HG02885 (cell line): ENCODE data around the gene FKBP9.
"Not testable (repeated sequence)": the region's sequence is repeated elsewhere in the genome, so short reads cannot be mapped to it uniquely, and the experiment has no call there.

ENCODE experiments used
- ATAC-seq: cut with Tn5 transposase; IDR thresholded peaks from one replicate; pipeline ENCODE4 v1.9.1; 2021; ENCODE audit warnings: mild to moderate bottlenecking; ENCODE audit not compliant: unreplicated experiment, poor library complexity

The FKBP9 gene, protein sequence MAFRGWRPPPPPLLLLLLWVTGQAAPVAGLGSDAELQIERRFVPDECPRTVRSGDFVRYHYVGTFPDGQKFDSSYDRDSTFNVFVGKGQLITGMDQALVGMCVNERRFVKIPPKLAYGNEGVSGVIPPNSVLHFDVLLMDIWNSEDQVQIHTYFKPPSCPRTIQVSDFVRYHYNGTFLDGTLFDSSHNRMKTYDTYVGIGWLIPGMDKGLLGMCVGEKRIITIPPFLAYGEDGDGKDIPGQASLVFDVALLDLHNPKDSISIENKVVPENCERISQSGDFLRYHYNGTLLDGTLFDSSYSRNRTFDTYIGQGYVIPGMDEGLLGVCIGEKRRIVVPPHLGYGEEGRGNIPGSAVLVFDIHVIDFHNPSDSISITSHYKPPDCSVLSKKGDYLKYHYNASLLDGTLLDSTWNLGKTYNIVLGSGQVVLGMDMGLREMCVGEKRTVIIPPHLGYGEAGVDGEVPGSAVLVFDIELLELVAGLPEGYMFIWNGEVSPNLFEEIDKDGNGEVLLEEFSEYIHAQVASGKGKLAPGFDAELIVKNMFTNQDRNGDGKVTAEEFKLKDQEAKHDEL

DNA sequence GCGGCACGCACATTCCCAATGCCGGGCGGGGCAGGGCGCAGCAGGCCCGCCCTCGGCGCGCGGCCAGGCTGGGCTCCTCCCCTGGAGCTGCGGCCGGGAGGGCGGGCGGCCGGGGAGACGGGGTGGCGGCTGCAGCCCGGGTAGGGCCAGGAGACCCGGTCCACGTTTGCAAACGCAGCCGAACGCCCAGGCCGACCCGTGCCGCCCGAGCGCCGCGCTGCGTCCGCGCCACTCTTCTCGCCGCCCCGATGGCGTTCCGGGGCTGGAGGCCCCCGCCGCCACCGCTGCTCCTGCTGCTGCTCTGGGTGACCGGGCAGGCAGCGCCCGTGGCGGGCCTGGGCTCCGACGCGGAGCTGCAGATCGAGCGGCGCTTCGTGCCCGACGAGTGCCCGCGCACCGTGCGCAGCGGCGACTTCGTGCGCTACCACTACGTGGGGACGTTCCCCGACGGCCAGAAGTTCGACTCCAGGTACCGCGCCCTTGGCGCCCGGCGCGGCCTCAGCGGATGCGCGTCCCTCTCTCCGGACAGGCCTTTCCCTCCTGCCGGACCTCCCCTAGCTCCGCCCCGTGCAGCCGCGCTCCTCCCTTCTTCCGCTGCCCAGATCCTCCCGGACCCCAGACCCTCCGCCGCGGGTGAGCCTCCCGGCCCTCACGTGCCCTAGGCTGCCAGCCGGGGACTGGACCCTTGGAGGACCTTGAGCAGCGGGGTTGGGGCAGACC, at the start of gene FKBP9:
TSS of gene FKBP9 (plus strand) at position 115 of the 720 bp plus-strand sequence. CDS start at position 249, 134 bp downstream.
- peak; percentile 85 for ATAC-seq

DNA sequence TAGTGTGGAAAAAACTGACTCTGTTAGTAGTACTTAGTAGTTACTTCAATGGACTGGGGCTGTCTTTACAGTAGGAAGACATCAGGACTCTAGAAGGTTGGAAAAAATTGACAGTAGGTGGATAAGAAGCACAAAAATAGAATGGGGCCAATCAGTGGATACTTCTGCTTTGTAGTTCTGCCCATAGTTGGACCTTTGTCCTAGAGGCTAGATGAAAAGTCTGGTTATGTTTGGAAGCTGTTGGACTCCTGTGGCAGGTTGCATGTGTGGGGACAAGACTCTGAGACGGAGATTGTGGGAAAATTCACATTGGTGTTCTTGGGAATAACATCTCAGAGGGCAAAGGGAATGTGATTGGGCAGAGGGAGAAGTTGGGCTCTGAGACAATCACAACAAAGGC, 47.0 kb upstream of the FKBP9 start:
- no peak for ATAC-seq

DNA sequence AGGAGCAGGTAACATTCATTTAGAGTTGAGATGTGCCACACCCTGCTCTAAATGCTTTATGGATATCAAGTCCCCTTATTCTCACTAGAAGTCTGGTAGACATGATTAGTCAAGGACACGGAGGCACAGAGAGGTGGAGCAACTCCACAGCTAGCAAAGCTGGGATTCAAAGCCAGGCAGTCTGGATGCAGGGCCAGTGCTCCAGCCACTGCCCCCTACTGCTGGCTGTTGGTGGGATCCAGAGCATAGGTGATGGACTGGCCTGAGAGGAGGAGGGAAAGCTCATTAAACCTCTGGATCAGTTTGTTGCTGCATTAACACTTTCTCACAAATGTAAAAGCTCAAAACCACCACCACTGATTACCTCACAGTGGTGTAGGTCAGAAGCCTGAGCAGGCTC, 43.1 kb upstream of the FKBP9 start:
- ATAC-seq = no peak

DNA sequence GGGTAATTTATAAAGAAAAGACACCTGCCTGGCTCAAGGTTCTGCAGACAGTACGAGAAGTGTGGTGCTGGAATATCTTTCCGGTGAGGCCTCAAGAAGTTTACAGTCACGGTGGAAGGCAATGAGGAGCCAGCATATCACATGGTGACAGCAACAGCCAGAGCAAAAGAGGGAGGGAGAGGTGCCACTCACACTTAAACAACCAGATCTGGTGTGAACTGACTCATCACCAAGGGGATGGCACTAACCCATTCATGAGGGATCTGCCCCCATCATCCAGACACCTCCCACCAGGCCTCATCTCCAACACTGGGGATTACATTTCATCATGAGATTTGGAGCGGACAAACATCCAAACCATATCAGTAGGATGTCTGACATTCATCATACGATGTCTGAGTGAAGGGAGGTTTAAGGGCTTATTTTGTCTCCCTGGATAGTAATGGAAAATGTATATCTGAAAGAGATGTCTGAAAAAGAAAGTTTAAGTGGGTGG, 42.2 kb upstream of the FKBP9 start:
- no peak for ATAC-seq

DNA sequence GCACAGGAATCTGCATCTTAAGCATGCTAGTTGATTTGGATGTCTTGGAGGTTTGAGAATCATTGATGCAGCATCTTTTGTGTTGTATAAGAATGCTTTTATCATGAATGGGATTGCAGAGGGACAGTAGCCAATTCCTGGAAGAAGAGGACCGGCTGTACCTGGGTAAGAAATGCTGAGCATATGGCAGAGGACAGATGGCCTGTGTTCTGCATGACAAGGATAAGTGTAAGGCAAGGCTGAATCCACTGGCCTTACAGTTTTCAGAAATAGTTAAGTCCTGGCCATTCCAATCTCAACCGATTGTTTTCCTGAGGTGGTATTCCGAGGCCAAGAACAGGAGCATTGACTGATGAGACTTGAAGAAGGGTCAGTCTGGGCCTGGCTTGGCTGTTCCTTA, 41.2 kb upstream of the FKBP9 start:
- no peak for ATAC-seq

DNA sequence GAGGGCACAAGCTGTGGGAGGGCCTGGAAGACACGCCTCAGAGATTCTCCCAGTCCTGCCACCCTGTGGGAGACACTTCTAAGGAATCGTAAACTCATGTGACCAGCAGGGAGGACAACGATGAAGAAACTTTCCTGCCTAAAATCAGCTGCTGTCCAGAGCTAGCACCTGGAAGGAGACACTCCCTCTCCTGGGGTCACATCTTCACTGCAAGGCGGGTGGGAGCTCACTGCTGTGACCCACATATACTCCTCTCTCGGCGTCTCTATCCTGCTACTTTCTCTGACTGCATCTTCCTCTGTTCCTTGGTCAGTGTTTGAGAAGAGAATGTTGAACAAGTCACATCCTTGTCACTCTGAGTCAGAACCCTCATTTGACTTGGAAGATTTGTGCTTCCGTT, 40.2 kb upstream of the FKBP9 start:
- not testable (repeated sequence) for ATAC-seq

DNA sequence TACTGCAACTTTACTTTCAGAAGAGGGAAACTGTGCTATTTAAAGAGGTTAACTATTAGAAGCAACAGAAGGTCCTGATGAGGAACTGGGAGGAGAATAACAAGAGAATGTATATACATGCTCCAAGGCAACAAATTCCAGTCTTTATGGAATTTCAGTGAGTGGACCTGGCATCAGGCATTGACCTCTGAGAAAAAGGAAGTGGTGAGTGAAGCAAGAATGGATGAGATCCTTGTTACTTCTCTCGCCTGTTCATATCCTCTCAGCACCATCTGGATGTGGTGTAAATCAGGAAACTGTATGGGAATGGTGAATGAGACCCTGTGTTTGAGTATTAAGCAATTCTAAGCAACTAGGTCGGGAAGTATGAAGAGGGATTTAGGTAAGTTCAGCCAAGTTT, 35.3 kb upstream of the FKBP9 start:
- no peak for ATAC-seq

DNA sequence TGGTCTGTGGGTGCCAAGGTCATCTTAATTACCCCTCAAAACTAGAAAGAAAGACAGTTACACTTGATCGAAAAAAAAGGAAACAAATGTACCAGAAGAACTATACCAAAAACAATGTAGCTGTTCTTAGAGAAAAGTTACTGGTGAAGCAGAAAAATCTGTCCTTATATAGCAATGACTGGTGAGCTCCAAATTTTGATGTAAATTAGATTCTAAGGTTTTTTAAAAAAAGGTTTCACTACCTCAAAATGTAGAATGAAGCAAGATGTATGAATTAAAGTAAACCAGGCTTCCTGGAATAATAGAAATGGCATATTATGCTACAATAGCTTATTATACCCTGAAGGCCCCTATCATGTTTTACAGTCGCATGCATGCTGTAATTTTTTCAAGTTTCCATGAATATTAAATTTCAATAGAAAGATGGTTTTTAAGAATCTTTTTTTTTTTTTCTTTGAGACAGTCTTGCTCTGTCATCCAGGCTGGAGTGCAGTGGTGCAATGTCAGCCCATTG, 28.4 kb upstream of the FKBP9 start:
- no peak for ATAC-seq

DNA sequence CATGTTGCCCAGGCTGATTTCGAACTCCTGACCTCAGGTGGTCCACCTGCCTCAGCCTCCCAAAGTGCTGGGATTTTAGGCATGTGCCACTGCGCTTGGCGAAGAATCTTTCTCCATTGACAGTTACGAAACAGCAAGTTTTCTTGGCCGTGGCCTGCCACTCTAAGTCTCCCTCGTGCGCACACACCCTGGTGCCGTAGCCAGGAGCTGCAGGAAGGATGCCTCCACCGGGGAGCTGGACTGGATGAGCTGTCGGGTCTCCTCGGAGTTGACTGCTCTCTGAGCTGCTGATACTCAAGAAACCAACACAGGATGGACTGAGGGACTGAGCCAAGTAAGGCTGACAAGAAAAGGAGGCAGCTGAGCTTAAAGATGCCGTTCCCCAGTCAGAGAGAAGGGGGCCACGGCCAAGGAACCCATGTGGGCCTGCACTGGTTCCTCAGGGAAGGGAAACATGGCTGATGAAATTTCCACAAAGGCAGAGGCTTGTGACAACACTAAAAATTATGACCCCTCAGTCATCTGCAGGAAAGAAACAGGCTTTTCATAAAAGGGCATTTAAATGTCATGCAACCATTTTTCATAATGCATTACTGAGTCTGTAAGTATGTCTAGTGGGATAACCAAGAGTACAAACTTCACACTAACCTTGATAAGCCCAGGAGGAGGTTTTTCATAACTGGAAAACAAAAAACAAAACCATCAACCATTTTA, 27.7 kb upstream of the FKBP9 start:
- ATAC-seq = no peak

DNA sequence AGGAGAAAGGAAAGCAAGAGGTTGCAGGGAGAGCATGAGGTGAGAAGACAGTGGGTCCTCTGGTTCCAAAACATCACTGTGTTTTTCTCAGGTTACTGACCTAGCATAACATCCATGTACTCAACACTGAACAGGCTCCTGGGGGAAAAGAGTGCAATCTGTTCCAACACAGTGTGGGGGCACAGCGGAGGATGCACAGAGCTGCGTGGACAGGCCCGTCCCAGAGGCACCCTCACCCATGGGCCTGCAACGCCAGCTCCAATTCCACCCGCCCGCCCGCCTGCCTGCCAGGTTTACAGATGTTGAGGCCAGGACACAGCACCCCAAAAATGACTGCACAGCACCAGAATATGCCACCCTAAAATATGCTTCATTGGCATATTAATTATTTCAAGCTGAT, 26.9 kb upstream of the FKBP9 start:
- ATAC-seq = no peak

DNA sequence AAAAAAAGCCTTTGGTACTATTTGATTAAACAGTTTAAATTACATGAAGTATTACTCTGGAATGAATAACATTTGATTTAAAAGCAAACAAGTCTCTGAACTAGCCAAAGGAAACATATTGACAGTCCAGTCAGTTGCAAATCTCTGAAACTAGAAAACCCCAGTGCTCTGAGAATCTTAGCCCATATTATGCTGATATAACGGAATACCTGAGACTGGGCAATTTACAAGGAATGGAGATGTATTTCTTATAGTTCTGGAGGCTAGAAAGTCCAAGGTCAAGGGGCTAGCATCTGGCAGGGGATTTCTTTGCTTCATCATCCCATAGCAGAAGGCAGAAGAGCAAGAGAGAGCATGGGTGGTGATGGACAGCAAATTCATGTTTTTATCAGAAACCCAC, 21.7 kb upstream of the FKBP9 start:
- ATAC-seq = no peak

DNA sequence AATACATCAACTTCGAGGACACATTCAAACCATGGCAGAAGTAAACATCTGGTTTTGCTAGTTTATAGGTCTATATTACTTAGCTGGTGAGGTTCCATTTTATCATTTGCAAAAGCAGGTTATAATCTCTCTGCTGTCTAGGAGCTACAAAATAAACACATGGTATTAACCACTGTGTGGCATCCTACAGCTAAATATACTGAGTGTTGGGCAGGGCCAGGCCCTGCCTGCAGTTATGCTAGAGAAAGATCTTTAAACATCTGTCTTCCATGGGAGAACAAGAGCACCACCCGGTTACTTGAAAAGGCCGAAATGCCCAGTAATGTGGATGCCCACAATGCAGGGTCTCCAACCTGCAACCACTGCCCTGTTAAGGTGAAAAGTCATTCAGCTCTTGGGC, 20.6 kb upstream of the FKBP9 start:
- ATAC-seq = no peak

DNA sequence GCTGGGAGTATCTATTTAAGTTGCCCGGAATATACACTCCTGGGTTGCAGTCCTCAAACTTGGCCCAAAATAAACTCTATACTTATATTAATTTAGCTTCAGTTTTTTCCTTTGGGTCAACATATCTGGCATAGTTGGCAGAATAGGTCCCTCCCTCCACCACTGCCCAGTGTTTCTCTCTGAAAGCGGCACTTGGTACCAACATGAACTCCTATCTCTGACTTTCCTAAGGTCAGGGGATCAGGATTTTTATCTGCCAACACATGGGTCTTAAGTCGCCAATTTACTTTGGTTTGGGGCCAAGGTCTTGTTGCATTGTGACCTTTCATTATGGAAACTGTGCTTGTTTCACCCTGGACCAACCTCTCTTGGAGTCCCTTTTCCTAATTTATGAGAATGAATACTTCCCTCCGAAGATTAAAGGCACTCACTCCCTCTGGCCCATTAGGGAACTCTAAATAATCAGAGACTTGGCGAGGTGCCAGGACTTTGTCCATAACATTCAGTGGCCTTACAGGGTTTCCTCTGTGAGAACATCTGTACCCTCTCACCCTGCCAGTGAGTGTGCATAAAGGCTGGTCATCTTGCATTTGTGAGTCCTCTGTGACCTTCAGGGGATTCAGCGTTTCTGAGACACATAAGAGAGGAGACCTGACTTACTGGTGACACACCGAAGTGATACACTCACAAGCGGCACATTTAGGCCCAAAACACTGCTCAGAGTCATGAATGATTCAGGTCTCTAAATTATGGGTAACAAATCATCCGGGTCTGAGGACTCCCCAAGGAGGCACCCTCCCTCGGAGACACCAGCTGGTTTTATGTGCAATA, 19.7 kb upstream of the FKBP9 start:
- ATAC-seq = no peak

DNA sequence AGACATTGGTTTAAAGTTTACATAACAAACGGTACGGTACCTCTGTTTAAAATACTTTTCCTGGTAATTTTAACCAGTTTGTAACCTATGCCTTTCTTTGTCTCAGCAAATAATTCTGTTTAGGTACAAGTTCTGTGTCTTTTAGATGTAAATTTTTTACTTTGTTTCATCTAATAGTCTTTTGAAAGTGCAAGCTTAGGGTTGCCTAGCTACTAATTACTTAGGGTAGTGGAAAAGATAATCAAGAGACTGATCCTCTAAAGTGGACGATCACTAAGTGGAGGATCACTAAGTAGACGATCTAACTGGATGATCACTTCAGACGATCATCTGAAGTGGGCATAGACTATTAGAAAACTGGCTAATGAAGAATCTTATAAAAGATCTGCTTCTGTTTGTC, 16.1 kb upstream of the FKBP9 start:
- ATAC-seq = no peak

DNA sequence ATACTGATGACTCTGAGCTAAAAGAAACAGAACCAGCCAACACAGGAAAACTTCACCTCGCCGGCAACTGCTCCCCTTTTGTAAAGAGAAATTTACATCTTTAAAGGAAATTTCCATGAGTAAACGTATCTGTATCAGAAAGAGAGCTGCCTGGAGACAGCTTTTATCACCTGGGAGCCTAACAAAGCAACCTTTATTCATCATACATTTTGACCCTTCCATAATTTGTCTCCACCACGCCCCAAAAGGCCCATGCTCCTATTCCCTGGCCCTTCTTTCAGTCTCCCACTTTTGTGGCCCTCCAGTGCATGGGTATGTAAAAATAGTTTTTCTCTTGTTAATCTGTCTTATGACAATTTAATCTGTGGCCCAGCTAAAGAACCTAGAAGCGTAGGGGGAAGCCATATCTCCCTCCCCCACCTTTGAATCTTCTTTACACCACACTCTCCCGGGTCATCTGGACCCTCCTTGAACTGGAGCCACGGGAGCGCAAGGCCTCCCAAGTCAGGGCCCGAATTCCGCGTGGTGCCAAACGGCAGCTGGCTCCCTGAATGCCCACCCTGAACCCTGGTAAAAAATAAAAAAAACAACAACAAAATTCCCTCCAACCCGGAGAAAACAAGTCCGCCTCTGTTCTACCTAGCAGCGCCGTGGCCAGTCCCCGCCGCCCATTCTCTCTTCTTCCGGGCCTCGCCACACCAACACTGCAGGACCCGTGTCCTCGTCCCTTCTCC, 15.4 kb upstream of the FKBP9 start:
- ATAC-seq = peak; percentile 5

DNA sequence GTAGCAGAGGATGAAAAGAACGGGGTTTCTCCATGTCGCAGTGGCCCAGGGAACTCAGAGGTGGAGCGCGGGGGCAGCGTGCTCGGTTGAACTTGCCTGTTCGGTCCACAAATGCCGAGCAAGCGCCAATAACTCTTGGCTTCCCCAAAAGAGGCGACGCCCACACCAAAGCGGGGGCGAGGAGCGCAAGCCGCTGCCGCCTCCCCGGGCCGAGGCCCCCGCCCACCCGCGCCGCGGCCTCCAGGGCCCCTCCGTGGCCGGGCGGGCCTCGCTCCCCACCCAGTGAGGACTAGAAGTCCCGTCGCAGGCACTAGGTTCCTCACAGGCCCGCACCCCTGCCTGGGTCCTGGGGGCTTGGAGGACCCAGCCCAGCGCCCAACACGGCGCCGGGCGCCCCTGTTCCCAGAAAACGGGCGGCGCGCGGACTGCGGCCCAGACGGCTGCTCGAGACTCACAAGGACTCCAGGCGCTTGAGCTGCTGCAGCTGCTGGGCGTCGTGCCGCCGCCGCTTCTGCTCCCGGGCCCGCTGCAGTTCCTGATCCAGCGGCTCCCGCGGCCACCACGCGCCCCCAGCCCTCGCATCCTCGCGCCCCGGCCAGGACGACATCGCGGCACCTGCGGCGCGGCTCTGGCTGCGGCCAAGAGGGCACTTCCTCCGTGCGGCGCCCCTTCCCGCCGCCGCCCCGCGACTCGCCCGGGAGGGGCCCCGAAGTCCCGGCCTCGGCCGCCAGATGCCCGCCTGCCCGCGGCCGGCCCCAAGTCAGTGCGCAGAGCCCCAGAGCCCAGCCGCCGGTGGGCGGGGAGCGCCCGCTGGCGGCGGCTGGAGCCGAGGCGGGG, 14.6 kb upstream of the FKBP9 start:
- ATAC-seq = peak; percentile 87

DNA sequence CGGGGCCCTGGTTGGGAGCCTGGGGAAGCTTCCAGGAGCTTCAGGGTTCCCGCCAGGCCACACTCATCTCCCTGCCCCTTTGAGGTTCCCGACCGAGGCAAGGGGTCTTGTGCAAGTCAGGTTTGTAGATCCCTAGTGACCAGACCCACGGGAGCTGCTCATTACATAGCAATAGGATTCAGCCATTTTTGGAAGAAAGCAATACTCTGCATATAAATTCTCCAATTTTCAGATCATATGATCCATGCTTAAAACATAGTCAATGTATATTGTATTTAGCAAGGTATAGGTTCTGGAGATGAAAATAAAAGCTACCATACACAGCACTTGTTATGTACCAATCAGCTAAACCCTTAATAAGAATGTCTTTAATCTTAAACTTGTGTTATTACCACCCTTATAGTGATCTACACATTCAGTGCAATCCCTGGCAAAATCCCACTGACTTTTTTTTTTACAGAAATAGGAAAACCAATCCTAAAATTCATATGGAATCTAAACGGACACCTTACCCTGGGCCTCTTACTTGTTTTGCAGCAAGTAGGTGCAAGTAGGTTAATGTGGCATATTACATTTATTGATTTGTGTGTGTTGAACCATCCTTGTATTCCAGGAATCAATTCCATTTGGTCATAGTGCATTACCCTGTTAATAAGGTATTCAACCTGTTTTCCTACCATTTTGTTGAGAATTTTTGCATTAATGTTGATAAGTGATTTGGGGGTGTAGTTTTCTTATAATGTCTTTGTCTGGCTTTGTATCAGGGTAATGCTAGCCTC, 13.8 kb upstream of the FKBP9 start:
- no peak for ATAC-seq
